Hepatocyte (in vitro differentiated cells): ENCODE data around the gene MYDGF. TPM values are rescaled to one million over a fixed set of nuclear protein-coding genes. Genes with fewer than 3 reads are reported as not detected.

Experiments
- DNase-seq: peaks from one replicate; pipeline ENCODE4 v3.0.0-alpha.2; 2016; ENCODE audit warnings: low spot score
- H2AFZ ChIP-seq: fragments of 200-600 bp; sonication (generic); 2 replicates; pipeline ENCODE4 v1.6.0; 2016; ENCODE audit warnings: antibody characterized with exemption, mild to moderate bottlenecking
- H3K27ac ChIP-seq: fragments of 200-600 bp; sonication (generic); 2 replicates; pipeline ENCODE4 v1.5.1; 2016; ENCODE audit warnings: mild to moderate bottlenecking
- H3K27me3 ChIP-seq: fragments of 200-600 bp; sonication (generic); 2 replicates; pipeline ENCODE4 v1.6.1; 2016
- H3K36me3 ChIP-seq: fragments of 200-600 bp; sonication (generic); replicated peaks from 2 replicates; pipeline ENCODE4 v1.5.1; 2016; ENCODE audit warnings: low read depth; ENCODE audit not compliant: insufficient read depth
- H3K4me1 ChIP-seq: fragments of 200-600 bp; sonication (generic); 2 replicates; pipeline ENCODE4 v1.5.1; 2016; ENCODE audit warnings: mild to moderate bottlenecking, moderate library complexity; ENCODE audit not compliant: insufficient read depth
- H3K4me2 ChIP-seq: fragments of 200-600 bp; sonication (generic); 2 replicates; pipeline ENCODE4 v1.6.0; 2016
- H3K4me3 ChIP-seq: fragments of 200-600 bp; sonication (generic); 2 replicates; pipeline ENCODE4 v1.5.1; 2016; ENCODE audit warnings: mild to moderate bottlenecking
- H3K79me2 ChIP-seq: fragments of 200-600 bp; sonication (generic); 2 replicates; pipeline ENCODE4 v1.6.0; 2017; ENCODE audit warnings: mild to moderate bottlenecking
- H3K9me2 ChIP-seq: fragments of 200-600 bp; sonication (generic); replicated peaks from 2 replicates; pipeline ENCODE4 v1.6.0; 2017; ENCODE audit warnings: mild to moderate bottlenecking; ENCODE audit not compliant: insufficient read depth
- H3K9me3 ChIP-seq: fragments of 200-600 bp; sonication (generic); 2 replicates; pipeline ENCODE4 v1.5.1; 2016; ENCODE audit warnings: low read depth, mild to moderate bottlenecking
- H4K20me1 ChIP-seq: fragments of 200-600 bp; sonication (generic); 2 replicates; pipeline ENCODE4 v1.6.0; 2016; ENCODE audit warnings: mild to moderate bottlenecking; ENCODE audit not compliant: insufficient read depth, poor library complexity, severe bottlenecking
- CTCF ChIP-seq: fragments of 200-600 bp; sonication (generic); IDR thresholded peaks from 2 replicates; pipeline ENCODE4 v1.5.1; 2016; ENCODE audit warnings: antibody characterized with exemption, mild to moderate bottlenecking; ENCODE audit not compliant: poor library complexity
- EZH2 ChIP-seq: fragments of 200-600 bp; sonication (generic); IDR thresholded peaks from 2 replicates; pipeline ENCODE4 v1.6.1; 2016; ENCODE audit warnings: antibody characterized with exemption, mild to moderate bottlenecking, borderline replicate concordance
- EZH2phosphoT487 ChIP-seq: fragments of 200-600 bp; sonication (generic); IDR thresholded peaks from one replicate; pipeline ENCODE4 v1.6.1; 2018; ENCODE audit warnings: antibody characterized with exemption, mild to moderate bottlenecking, low read depth, moderate library complexity; ENCODE audit not compliant: unreplicated experiment, severe bottlenecking
- WGBS: methylation state at CpG from one replicate; pipeline ENCODE4 v1.1.6; 2016; ENCODE audit warnings: low lambda C conversion rate; ENCODE audit errors: missing lambda C conversion rate; 5-methylcytosine and 5-hydroxymethylcytosine counted together
- polyA plus RNA-seq: library from polyadenylated mRNA; unstranded; fragments of >200 nt; fragmentation: Nextera tagmentation; extraction: Ambion mirVana; gene quantifications from 2 replicates; pipeline ENCODE4 v1.2.1, GENCODE V29; 2016
- total RNA-seq: library from RNA; depleted of rRNA; stranded (reverse); fragments of >200 nt; gene quantifications from 2 replicates; pipeline ENCODE4 v1.2.3, GENCODE V29; 2014

MYDGF gene
- total and polyA plus RNA-seq, 2 experiments from 2014 or later = 158 to 405 TPM

GRCh38 chr19:4638317-4638716 lies 31.8 kb downstream of the MYDGF start:
- DNase-seq = no peak
- Histone ChIP-seq H3K27me3 (no peaks in the 10 kb centered on the region), H3K4me1 (peaks cover 18% of the 10 kb centered on the region), H3K36me3 (no peaks in the 10 kb centered on the region), H3K27ac (no peak overlapping the region), H2AFZ (no peak overlapping the region), H3K9me3 (no peaks in the 10 kb centered on the region), H3K4me3 (no peak overlapping the region), H4K20me1 (no peaks in the 10 kb centered on the region), H3K79me2 (peaks cover 20% of the 10 kb centered on the region), H3K9me2 (no peaks in the 10 kb centered on the region), H3K4me2 (peak overlapping the region; percentile 84)
- WGBS = 91% methylated on average over 11 of the region's 11 CpGs
- no peak for TF ChIP-seq CTCF
- TF ChIP-seq EZH2 = no peak
- TF ChIP-seq EZH2phosphoT487 = no peak

- H2AFZ ChIP-seq = peak overlapping the region; percentile 97
- no peaks in the 10 kb centered on the region for H3K9me3 ChIP-seq
- TF ChIP-seq EZH2 (no peak), EZH2phosphoT487 (no peak), CTCF (no peak)
- no peaks in the 10 kb centered on the region for H4K20me1 ChIP-seq
- DNase-seq = no peak
- H3K27me3 ChIP-seq = no peaks in the 10 kb centered on the region
- peaks cover 18% of the 10 kb centered on the region for H3K4me1 ChIP-seq
- H3K9me2 ChIP-seq = no peaks in the 10 kb centered on the region
- H3K36me3 ChIP-seq = no peaks in the 10 kb centered on the region
- no peak overlapping the region for H3K27ac ChIP-seq
- no peak overlapping the region for H3K4me3 ChIP-seq
- WGBS = 66% methylated on average over 8 of the region's 8 CpGs
- H3K79me2 ChIP-seq = peaks cover 20% of the 10 kb centered on the region
- peak overlapping the region; percentile 99 for H3K4me2 ChIP-seq
Measured at GRCh38 chr19:4636761-4637160, 33.4 kb downstream of the MYDGF start.

- peaks cover 18% of the 10 kb centered on the region for H3K79me2 ChIP-seq
- no peaks in the 10 kb centered on the region for H3K27me3 ChIP-seq
- H4K20me1 ChIP-seq = no peaks in the 10 kb centered on the region
- TF ChIP-seq EZH2 (no peak), CTCF (peak; percentile 95)
- peak overlapping the region; percentile 88 for H3K4me3 ChIP-seq
- no peaks in the 10 kb centered on the region for H3K9me3 ChIP-seq
- WGBS = 0% methylated on average over 37 of the region's 43 CpGs
- no peak overlapping the region for H3K27ac ChIP-seq
- no peaks in the 10 kb centered on the region for H3K36me3 ChIP-seq
- H3K4me2 ChIP-seq = peak overlapping the region; percentile 99
- DNase-seq = peak; percentile 84
- H2AFZ ChIP-seq = peak overlapping the region; percentile 97
- H3K9me2 ChIP-seq = no peaks in the 10 kb centered on the region
- peaks cover 18% of the 10 kb centered on the region for H3K4me1 ChIP-seq
Measured at GRCh38 chr19:4636151-4636717, 33.9 kb downstream of the MYDGF start.

GRCh38 chr19:4635754-4636116 lies 34.4 kb downstream of the MYDGF start:
- Histone ChIP-seq H3K36me3 (no peaks in the 10 kb centered on the region), H3K9me2 (no peaks in the 10 kb centered on the region), H3K27ac (no peak overlapping the region), H2AFZ (peak overlapping the region; percentile 97), H3K4me1 (peaks cover 18% of the 10 kb centered on the region), H3K27me3 (no peaks in the 10 kb centered on the region), H3K79me2 (peaks cover 13% of the 10 kb centered on the region), H3K4me3 (peak overlapping the region; percentile 88), H4K20me1 (no peaks in the 10 kb centered on the region), H3K4me2 (peak overlapping the region; percentile 99), H3K9me3 (no peaks in the 10 kb centered on the region)
- TF ChIP-seq CTCF = no peak
- TF ChIP-seq EZH2phosphoT487 = no peak
- TF ChIP-seq EZH2 = no peak
- DNase-seq = no peak
- WGBS = 33% methylated on average over 6 of the region's 13 CpGs
